GM10248 (cell line): ENCODE results near the gene SESN2.

Source experiments
- CTCF ChIA-PET: fragments of 300-600 bp; sonication (Branson Sonifier 250); formaldehyde crosslinking; extraction: SDS; loops from one replicate; lab custom pipeline; 2021; ENCODE audit warnings: antibody characterized with exemption; lab: Yijun Ruan, JAX
- POLR2A ChIA-PET: fragments of 350-650 bp; sonication (Branson Sonifier 250); formaldehyde crosslinking; extraction: SDS; loops from one replicate; lab custom pipeline; 2020; ENCODE audit warnings: antibody characterized with exemption; lab: Yijun Ruan, JAX
- DNase-seq: peaks from one replicate; pipeline ENCODE4 v3.0.0; 2012; ENCODE audit errors: extremely low spot score
- TF ChIP-seq, protein P1 (sequence below): IDR thresholded peaks from 2 replicates; pipeline ENCODE4 v1.5.1; 2012; ENCODE audit warnings: mild to moderate bottlenecking, low read depth; ENCODE audit errors: extremely low read depth, missing control alignments, control extremely low read depth

The SESN2 gene

DNA sequence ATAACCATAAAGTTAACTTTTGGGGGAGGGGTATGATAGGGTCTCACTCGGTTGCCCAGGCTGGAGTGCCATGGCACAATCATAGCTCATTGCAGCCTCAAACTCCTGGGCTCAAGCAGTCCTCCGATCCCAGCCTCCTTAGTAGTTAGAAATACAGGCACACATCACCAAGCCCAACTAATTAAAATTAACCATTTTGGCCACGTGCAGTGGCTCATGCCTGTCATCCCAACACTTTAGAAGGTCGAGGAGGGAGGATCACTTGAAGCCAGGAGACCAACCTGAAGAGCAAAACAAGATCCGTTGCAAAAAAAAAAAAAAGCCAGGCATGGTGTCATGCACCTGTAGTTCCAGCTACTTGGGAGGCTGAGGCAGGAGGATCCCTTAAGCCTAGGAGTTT lies 42.9 kb downstream of the SESN2 start:
- TF ChIP-seq, protein P1, sequence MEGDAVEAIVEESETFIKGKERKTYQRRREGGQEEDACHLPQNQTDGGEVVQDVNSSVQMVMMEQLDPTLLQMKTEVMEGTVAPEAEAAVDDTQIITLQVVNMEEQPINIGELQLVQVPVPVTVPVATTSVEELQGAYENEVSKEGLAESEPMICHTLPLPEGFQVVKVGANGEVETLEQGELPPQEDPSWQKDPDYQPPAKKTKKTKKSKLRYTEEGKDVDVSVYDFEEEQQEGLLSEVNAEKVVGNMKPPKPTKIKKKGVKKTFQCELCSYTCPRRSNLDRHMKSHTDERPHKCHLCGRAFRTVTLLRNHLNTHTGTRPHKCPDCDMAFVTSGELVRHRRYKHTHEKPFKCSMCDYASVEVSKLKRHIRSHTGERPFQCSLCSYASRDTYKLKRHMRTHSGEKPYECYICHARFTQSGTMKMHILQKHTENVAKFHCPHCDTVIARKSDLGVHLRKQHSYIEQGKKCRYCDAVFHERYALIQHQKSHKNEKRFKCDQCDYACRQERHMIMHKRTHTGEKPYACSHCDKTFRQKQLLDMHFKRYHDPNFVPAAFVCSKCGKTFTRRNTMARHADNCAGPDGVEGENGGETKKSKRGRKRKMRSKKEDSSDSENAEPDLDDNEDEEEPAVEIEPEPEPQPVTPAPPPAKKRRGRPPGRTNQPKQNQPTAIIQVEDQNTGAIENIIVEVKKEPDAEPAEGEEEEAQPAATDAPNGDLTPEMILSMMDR, result no peak
- CTCF ChIA-PET, result interaction anchor here (0.9 to 1.7 kb wide), 5 partner anchors 9 to 300 kb away, joined by 3 to 5 read pairs (median 4); no protein-coding TSS in a partner anchor
- DNase-seq, result no peak
- POLR2A ChIA-PET, result no interaction called here

DNA sequence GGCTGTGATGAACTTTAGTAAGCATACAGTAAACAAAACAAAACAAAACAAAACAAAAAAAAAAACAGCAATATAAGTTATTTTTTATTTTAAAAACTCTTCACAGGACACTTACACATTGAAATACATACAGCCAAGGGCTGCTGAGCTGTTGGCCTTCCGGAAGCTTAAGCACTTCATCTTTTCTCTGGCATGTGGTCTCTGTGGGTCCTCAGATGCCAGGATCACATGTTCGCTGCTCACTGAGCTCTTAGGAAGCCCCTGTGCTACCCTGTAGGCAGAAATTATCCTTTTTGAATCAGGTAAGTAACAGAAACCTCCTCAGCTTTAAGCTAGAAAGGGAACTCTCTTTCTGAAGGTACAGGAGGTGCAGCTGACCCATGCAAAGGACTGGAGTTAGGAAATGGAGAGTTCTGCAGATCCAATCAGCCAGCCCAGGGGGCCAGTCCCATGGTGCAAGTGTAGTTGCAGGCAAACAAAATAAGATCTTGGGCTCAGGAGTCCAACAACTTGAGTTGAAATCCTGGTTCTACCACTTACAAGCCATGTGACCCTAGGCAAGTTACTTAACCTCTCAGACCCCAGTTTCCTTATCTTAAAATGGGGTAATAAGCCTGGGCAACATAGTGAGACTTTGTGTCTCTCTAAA lies 47.1 kb downstream of the SESN2 start:
- TF ChIP-seq, protein P1, result no peak
- no peak for DNase-seq
- POLR2A ChIA-PET, result no interaction called here
- CTCF ChIA-PET, result interaction anchor here (0.6 to 1.8 kb wide), 2 partner anchors 13 to 58 kb away, joined by 3 to 4 read pairs; no protein-coding TSS in a partner anchor

DNA sequence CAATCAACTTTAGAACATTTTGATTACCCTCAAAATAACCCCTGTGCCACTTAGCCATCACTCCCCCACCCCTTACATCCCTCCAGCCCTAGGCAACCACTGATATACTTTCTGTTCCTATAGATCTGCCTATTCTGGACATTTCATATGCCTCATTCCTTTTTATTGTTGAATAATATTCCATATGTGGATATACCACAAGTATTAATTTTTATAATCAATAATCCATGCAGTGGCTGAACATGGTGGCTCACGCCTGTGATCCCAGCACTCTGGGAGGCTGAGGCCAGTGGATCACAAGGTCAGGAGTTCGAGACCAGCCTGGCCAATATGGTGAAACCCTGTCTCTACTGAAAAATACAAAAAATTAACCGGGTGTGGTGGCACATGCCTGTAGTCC lies 49.4 kb downstream of the SESN2 start:
- TF ChIP-seq, protein P1, result no peak
- CTCF ChIA-PET, result no interaction called here
- POLR2A ChIA-PET, result no interaction called here

DNA sequence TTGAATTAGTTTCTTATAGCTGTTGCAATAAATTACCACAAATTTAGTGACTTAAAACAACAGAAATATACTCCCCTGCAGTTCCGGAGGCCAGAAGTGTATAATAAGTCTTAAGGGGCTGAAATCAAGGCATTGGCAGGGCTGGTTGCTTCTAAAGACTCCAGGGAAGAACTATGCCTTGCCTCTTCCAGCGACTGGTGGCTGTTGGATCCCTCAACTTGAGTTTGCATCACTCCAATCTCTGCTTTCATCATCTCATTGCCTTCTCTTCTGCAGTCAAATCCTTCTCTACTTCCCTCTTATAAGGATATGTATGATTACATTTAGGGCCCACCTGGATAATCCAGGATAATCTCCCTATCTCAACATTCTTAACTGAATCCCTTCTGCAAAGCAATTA lies 50.4 kb downstream of the SESN2 start:
- CTCF ChIA-PET, result no interaction called here
- DNase-seq, result no peak
- POLR2A ChIA-PET, result no interaction called here
- TF ChIP-seq, protein P1, result no peak

More for the DNA sequence above, 49.4 kb downstream of the SESN2 start:
- DNase-seq, result no peak

DNA sequence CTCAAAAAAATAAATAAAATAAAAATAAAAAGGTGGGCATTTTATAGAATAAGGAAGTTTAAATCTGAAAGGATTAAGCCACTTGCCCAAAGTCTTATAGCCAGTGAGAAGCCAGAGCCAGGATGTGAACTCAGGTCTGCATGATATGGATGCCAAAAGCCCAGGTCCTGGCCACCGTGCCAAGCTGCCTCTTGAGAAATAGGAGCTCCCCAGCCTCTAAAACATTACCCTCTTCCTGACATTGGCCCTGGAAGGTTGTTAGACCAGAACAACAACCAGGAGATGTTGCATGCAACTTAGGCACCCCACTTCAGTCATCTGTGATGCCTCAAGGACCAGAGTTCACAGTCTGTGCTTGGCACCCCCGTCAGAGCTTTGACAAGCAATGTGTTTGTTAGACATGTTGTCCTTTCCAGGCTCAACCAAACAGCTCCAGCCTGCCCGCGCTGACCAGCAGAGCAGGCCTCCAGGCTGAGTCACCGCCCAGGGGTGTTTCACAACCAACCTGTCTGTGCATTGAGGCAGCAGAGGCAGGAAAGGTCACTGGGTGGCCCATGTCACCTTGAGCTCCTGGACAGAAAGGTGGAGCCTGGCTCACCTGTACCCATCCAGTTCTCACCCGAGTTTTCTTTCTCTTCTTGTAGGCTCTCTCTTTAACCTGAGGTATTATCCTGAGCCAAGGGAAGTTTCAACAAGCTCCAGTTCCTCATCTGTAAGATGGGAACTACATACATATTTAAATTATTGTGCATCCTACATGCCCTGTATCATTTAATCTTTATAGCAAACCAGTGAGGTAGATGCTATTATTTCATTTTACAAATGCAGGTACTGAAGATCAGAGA lies 54.6 kb downstream of the SESN2 start:
- no peak for DNase-seq
- ChIA-PET CTCF (interaction anchor here (1.3 to 1.6 kb wide), 4 partner anchors 9 to 65 kb away, joined by 3 to 6 read pairs (median 4); no protein-coding TSS in a partner anchor), POLR2A (no interaction called here)
- TF ChIP-seq, protein P1, result no peak

DNA sequence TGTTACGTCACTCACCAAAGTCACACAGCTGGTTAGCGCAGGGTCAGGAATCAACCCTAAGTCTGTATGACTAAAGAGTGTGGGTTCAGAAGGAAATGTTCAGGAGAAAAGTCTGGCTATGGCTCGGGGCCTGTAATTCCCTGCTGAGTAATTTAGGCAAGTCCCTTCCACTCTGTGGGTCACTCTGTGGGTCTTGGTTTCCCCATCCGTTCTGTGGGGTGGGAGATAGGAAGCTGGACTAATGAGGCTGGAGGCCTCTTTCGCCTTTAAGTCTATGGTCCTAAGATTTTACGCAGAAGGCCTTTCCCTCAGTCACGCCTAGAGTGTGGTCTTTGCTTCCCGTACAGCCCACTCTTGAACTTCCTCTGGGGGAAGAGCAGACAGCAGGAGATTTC lies 55.2 kb downstream of the SESN2 start:
- no peak for DNase-seq
- ChIA-PET POLR2A (no interaction called here), CTCF (interaction anchor here (1.2 to 1.6 kb wide), 5 partner anchors 10 to 66 kb away, joined by 3 to 6 read pairs (median 4); no protein-coding TSS in a partner anchor)
- TF ChIP-seq, protein P1, result no peak
